GM18907 (cell line): ENCODE measurements around the gene CELSR1.
"Not testable (repeated sequence)": the region's sequence is repeated elsewhere in the genome, so short reads cannot be mapped to it uniquely, and the experiment has no call there.

ENCODE experiments used
- ATAC-seq: cut with Tn5 transposase; IDR thresholded peaks from one replicate; pipeline ENCODE4 v1.9.1; 2021; ENCODE audit warnings: mild to moderate bottlenecking, moderate library complexity; ENCODE audit not compliant: unreplicated experiment

The CELSR1 gene

GRCh38 chr22:46402505-46402904 lies 134.9 kb downstream of the CELSR1 start:
- ATAC-seq = no peak

GRCh38 chr22:46401370-46401769 lies 136.1 kb downstream of the CELSR1 start:
- ATAC-seq = no peak

GRCh38 chr22:46399251-46400024 lies 138.0 kb downstream of the CELSR1 start:
- no peak for ATAC-seq

DNA sequence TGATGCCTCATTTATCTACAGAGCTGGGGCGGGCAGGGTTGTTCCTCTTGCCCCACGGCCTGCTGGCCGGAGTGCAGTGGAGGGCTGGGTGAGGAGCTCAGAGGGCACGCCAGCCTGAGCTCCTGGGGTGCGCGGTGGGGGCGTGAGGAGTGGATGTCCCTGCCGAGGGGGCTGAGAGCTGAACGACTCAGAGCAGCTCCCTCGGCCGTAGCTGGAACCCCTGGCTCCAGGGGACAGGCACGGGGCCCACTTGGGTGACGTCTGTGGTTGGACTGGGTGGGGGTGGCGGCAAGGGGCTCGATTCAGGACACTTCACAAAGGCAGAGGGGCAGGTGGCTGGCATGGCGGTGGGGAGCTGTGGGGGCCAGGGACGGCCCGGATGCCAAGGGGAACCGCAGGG lies 139.5 kb downstream of the CELSR1 start:
- ATAC-seq = no peak

DNA sequence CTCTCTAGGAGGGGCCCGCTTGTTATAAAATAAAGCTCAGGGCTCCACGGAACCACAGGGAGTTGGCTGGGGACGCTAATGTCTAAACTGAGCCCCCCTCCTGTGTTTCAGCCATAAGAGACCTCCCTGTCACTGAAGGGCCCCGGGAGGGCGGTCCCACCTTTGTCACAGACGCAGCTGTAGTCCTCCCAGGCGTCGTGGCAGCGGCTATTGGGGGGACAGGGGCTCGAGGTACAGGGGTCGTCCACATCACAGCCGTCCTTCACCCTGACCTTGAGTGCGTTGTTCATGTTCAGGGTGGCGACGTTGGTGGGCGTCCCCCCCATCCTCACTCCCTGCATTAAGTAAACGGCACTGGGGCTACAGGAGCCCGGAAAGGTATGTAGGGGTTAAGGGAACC lies 139.9 kb downstream of the CELSR1 start:
- no peak for ATAC-seq

GRCh38 chr22:46397049-46397448 lies 140.4 kb downstream of the CELSR1 start:
- not testable (repeated sequence) for ATAC-seq

- ATAC-seq = no peak
These were observed 142.3 kb downstream of the CELSR1 start for GRCh38 chr22:46395145-46395544.

DNA sequence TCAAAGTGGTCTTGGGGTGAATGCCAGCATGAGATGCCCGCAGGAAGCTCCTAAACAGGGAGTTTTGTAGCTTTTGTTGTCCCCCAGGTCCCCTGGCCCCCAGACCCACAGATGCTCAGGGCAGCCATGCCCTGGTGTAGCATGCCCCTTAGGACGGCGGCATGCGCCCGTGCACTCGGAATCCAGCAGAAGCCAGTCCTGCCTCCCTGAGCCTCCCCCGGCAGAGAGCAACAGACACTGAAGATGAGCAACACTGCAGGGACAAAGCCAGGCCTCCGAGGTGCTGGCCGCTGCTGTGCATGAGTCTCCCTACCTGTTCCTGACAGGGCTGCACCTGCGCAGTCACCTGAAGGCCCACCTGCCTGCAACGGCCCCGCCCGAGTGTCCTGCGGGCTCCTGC lies 142.8 kb downstream of the CELSR1 start:
- ATAC-seq = no peak

- no peak for ATAC-seq
These were observed 143.5 kb downstream of the CELSR1 start for GRCh38 chr22:46393873-46394272.

DNA sequence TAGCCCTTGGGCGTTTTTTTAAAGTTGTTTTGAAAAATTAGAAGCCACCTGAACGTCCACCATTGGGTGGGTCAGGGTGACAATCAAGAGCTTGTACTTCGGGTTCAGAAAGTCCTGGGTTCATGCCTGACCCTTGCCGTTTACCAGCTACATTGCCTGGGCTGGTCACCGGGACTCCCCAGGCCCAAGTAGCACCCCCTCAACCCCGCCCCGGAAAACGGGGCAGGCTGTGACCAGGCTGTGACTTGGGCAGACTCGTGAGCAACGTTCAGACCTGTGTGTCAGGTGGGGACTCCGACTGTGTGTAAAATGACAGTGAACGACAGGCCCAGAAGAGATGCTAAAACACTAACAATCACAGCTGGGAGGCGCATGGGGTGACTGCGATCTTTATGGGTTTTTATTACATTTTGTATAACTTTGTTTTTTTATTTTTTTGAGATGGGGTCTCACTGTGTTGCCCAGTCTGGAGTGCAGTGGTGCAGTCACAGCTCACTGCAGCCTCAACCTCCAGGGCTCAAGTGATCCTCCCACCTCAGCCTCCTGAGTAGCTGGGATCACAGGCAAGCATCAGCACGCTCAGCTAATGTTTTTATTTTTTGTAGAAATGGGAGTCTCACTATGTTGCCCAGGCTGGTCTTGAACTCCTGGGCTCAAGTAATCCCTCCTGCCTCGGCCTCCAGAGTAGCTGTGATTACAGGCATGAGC lies 145.1 kb downstream of the CELSR1 start:
- no peak for ATAC-seq

DNA sequence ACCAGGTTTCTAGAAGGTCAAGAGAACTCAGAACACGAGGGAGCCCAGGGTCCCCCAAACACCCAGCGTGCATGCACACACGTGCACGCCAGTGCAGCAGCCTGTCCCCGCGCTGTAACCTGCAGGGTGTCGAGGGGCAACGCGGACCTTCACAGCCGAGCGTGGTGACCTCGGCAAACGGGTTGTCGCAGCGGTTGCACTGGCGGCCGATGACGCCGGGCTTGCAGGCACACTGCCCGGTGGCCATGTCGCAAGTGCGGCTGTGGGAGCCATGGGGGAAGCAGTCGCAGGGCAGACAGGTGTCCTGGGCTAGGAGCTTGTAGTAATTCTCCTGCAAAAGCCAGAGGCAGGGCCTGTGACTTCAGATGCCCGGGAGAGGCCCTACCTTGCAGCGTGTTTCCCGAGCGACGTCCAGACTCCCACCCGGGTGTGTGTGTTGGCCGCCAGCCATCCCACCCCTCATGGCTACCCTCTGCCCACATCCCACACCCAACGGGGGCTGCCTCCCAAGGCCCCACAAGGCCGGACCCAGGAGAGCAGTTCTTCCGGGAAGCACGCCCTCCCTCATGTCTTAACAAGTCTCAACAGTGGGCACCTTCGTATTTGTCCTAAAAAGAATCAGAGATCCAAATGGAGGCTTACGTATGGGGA lies 145.8 kb downstream of the CELSR1 start:
- ATAC-seq = no peak

DNA sequence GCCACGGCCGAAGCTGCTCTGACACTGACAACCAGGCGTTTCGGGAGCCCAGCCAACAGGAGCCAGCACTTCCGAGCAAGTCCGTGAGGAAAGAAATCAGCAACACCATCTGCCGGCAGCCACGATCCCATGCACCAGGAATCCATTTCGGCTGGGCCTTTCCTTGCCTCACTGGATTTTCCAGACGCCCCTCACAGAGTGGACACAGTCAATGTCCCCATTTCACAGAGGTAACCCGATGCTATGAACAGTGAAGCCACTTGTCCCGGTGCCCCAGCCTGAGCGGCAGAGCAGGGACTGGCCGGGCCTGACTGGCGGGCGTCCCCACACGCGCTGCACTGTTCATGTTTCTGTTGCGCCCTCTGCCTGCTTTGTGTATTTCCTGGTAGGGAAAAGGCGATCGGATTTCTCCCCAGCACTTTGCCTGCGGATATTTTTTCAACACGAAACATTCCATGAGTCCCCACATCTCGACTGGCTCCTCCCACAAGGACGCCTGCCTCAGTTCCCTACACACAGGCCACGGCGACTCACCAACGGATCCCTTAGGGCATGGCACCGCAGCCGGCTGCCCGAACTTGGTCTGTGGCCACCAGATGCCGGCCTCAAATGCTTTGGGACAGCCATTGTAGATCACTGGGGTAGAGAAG lies 146.6 kb downstream of the CELSR1 start:
- no peak for ATAC-seq

DNA sequence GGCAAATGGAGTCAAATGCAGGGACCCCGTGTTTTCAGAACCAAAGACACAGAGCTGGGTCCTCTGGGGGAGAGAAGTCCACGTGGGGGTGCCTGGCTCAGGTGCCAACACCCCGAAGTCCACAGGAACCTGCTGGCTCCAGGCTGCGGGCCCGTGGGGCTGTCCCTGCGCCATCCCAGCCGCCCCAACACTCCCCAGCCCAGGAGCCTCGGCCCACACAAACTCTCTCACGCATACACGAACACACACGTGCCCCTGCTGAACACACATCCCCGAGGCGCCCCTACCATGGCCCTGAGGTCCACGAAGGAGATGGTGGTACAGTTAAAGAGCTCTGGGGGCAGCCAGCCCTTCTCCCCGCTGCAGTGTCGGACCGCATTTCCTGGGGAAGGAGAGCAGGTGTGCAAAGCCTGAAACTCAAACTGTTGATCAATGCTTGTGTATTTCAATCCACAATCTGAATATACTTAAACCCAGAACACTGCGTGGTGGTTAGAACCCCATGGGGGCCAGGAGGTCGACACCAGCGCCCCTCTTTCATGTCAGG lies 147.2 kb downstream of the CELSR1 start:
- ATAC-seq = no peak

DNA sequence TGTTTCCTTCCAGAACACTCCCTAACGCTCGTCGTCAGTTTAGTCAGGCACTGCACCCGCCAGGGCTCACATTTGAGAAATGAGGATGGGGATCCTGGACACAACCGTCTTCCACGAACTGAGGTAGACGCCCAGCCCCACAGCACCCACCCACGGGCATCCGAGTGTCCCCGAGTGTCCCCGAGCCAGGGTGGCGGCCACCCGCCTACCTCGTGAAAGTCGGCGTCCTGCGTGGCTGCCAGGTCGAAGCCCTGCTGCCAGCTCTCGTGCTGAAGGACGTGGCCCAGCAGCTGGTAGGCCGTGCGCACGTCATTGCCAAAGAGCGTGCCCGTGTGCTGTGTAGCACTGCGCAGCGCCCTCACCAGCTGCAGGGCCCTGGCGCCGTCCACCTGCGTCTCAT lies 148.3 kb downstream of the CELSR1 start:
- ATAC-seq = no peak

GRCh38 chr22:46388647-46389046 lies 148.8 kb downstream of the CELSR1 start:
- ATAC-seq = no peak

DNA sequence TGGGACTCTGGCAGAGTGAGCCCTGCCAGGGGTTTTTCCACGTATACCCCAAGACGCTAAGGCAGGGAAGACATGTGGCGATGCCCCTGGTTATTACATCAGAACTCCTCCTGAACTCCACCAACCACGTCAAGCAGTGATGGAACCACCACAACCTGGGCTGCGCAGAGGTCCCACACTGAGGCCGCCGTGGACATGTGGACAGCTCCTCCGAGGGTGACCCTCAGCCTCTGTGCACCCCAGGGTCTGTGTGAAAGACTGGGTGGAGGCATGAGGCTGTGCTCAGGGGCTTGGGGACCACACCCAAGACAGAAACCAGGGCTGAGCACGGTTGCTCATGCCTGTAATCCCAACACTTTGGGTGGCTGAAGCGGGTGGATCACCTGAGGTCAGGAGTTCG lies 149.7 kb downstream of the CELSR1 start:
- ATAC-seq = no peak

DNA sequence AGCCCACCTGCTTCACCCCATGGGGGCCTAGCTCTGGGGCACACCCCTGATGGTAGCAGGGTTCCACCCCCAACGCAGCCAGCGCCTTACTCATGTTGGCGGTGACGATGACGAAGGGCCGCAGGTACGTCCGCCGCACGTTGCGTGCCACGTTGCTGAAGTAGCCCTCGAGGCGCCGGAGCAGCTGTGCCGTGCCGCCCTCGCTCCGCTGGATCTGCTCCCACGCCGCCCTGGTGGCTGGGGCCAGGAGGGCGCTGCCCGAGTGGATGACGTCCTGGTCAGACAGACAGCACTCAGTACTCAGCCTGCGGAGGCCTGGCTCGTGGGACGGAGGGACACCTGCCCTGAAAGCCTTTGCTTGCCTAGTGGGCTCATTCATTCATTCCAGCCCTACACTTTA lies 151.1 kb downstream of the CELSR1 start:
- no peak for ATAC-seq

GRCh38 chr22:46382524-46382923 lies 154.9 kb downstream of the CELSR1 start:
- no peak for ATAC-seq

DNA sequence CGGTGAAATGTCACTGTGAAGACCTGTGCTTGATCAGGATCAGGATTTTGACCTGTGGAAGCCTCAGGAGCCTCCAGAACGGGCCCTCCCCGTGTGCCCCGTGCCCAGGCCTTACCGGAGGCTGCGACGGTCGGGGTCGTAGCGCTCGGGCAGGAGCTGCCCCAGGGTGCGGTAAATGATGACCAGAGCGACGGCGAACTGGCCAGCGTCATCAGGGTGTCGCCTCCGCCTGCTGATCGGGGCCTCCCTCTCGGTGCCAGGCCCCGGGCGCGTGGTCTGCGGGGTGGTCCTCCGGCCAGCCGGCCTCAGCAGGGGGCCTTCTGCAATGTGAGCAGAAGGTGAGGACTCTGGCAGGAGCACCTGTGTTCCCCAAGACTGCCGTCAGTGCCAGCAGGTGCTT lies 155.7 kb downstream of the CELSR1 start:
- no peak for ATAC-seq

GRCh38 chr22:46381142-46381541 lies 156.3 kb downstream of the CELSR1 start:
- no peak for ATAC-seq

- no peak for ATAC-seq
These were observed 156.8 kb downstream of the CELSR1 start for GRCh38 chr22:46380581-46380980.
